ENCODE results near the gene UFL1.

- no peak for TF ChIP-seq CTCF (conservative IDR thresholded peaks at IDR 0.05; ENCODE audit: low read depth in 2 of 2)
- no peak for TF ChIP-seq REST (IDR thresholded peaks at IDR 0.05; ENCODE audit: unreplicated experiment)
- TF ChIP-seq POLR2AphosphoS5 (IDR thresholded peaks at IDR 0.05; ENCODE audit: low read depth) = no peak
- no peak for TF ChIP-seq EZH2phosphoT487 (IDR thresholded peaks at IDR 0.05; ENCODE audit: unreplicated experiment)
Observed at GRCh38 chr6:96505363-96505762, 16.2 kb upstream of the UFL1 start.

Data from GM23338 (cell line).